ENCODE data around the gene PLXDC2. TPM values are rescaled to one million over a fixed set of nuclear protein-coding genes. Genes with fewer than 3 reads are reported as not detected.

PLXDC2 gene
- total RNA-seq, 4 donors from 2014 or later = 21.2 to 43.2 (median 32.7) TPM

DNA sequence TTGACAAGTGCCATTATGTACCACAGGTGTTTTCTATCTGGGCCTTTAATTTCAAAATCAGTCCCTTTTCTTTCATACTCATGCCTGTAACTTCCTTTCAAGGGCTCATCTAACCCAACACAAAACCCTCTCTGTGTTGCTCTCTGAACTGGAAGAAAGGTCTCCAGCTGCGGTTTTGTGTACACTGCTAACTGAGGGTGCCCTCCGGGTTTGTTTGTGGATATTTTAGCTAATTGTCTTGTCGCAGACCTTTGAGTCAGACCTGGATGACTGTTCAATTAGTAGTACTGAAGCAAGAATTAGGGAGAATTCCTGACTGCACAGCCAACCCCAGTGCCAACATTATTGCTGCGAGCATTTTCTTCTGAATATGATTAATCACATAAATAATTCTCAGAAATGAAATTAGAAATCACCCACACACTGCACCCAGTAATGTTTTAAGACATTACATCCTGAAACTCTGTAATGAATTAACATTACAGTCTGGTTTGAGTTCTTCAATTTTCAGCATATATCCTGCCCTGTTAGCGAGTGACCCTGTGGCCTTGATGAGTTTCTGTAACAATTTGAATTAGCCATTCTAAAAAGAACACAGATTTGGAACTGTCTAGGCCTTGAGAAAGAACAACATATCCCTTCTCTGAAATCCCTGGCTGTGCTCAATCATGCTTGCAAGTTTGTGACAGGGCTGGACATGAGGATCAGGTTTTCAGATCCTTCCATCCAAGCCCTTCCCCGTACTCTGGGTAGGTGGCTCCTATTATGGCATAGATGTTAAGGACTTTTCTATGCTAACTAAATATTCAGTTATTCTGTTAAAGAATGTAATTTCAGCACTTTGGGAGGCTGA is 460.1 kb downstream of the PLXDC2 start:
- H3K36me3 ChIP-seq = peaks cover 0 to 3% (median 0%) of the 10 kb centered on the region in 3 donors
- no peaks in the 10 kb centered on the region for H3K9me3 ChIP-seq
- H3K4me3 ChIP-seq = no peak overlapping the region
- H3K27ac ChIP-seq = no peak overlapping the region
- DNase-seq = no peak
- H3K4me1 ChIP-seq = no peaks in the 10 kb centered on the region
- no peaks in the 10 kb centered on the region for H3K27me3 ChIP-seq
- TF ChIP-seq, protein P1, sequence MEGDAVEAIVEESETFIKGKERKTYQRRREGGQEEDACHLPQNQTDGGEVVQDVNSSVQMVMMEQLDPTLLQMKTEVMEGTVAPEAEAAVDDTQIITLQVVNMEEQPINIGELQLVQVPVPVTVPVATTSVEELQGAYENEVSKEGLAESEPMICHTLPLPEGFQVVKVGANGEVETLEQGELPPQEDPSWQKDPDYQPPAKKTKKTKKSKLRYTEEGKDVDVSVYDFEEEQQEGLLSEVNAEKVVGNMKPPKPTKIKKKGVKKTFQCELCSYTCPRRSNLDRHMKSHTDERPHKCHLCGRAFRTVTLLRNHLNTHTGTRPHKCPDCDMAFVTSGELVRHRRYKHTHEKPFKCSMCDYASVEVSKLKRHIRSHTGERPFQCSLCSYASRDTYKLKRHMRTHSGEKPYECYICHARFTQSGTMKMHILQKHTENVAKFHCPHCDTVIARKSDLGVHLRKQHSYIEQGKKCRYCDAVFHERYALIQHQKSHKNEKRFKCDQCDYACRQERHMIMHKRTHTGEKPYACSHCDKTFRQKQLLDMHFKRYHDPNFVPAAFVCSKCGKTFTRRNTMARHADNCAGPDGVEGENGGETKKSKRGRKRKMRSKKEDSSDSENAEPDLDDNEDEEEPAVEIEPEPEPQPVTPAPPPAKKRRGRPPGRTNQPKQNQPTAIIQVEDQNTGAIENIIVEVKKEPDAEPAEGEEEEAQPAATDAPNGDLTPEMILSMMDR (IDR thresholded peaks at IDR 0.05) = no peak
- TF ChIP-seq POLR2A (IDR thresholded peaks at IDR 0.05) = no peak

DNA sequence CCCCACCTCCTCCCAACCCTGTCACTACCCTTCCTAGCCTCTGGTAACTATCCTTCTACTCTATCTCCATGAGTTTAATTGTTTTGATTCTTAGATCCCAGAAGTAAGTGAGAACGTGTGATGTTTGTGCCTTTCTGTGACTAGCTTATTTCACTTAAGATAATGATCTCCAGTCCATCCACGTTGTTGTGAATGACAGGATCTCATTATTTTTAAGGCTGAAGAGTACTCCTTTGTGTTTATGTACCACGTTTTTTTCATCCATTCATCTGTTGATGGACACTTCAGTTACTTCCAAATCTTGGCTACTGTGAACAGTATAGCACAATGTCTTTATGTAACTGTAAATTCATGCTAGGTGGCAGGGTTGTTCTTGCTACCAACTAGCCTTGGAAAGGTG is 461.6 kb downstream of the PLXDC2 start:
- H3K9me3 ChIP-seq = no peaks in the 10 kb centered on the region
- no peaks in the 10 kb centered on the region for H3K27me3 ChIP-seq
- TF ChIP-seq, protein P1 (IDR thresholded peaks at IDR 0.05) = no peak
- TF ChIP-seq POLR2A (IDR thresholded peaks at IDR 0.05) = no peak
- H3K36me3 ChIP-seq = peaks cover 0 to 3% (median 0%) of the 10 kb centered on the region in 3 donors
- no peak for DNase-seq
- no peak overlapping the region for H3K4me3 ChIP-seq
- no peaks in the 10 kb centered on the region for H3K4me1 ChIP-seq
- H3K27ac ChIP-seq = no peak overlapping the region

DNA sequence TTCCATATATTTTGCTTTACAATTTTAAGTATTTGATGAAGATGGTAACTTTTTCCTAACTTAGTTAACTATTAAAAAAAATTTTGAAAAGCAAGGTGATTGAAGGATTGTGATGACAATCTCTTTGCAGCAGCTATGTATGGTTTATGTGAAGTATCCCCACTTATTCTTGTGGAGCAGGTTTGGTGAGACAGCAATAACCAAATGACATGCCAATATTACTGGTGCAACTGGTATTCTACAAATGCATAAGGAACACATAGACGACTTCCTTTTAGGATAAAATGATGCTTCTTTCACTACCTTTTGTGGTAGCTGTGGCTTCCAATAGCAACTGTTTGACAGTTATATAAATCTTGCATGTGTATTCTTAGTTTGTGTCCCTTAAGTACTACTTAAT is 465.3 kb downstream of the PLXDC2 start:
- DNase-seq = no peak
- no peaks in the 10 kb centered on the region for H3K4me1 ChIP-seq
- H3K9me3 ChIP-seq = no peaks in the 10 kb centered on the region

DNA sequence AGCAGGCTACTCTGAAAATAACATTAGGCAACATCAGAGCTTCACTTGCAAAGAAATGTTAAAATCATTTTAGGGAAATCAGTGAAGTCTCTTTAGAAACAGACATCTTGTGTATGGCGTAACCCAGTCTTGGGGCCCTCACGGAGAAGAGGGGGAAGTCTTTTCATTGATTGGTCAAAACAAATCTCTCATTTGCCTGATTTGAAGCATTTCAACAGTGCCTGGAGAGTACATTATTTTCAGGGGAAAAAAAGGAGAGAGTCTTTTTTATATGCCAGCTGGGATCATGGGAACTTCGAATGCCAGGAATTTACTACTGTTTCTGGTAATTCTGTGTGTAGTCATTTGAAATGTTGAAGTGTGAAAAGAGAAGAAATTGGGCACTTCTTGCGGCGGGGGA is 471.4 kb downstream of the PLXDC2 start:
- Histone ChIP-seq H3K4me1 (no peaks in the 10 kb centered on the region), H3K36me3 (no peaks in the 10 kb centered on the region), H3K27ac (no peak overlapping the region), H3K9me3 (no peaks in the 10 kb centered on the region), H3K4me3 (no peak overlapping the region), H3K27me3 (no peaks in the 10 kb centered on the region)
- DNase-seq = no peak
- no peak for TF ChIP-seq POLR2A (IDR thresholded peaks at IDR 0.05)
- TF ChIP-seq, protein P1 (IDR thresholded peaks at IDR 0.05) = no peak

More for the DNA sequence above, 465.3 kb downstream of the PLXDC2 start:
- H3K27me3 ChIP-seq = no peaks in the 10 kb centered on the region
- TF ChIP-seq, protein P1 (IDR thresholded peaks at IDR 0.05) = no peak
- TF ChIP-seq POLR2A (IDR thresholded peaks at IDR 0.05) = no peak
- H3K4me3 ChIP-seq = no peak overlapping the region
- peaks cover 0 to 3% (median 0%) of the 10 kb centered on the region in 3 donors for H3K36me3 ChIP-seq
- no peak overlapping the region for H3K27ac ChIP-seq

DNA sequence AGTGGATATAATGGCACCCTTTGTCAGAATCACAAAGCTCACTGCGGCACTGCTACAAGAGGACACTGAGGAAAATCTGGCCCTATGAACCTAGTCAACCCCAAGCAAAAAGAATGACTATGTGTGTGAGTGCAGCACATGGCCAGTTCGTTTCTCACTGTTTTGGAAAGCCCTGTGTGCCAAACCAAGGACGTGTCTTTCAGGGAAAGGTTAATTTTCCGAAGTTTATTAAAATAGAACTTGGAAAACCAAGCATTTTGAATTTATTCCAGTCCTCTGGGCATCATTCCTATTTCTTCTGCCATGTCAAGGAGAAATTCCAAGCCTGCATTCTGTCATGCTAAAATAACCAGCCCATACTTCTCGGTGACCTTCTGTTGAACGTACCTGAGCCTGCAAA is 471.8 kb downstream of the PLXDC2 start:
- Histone ChIP-seq H3K4me3 (no peak overlapping the region), H3K36me3 (no peaks in the 10 kb centered on the region), H3K4me1 (no peaks in the 10 kb centered on the region), H3K27ac (no peak overlapping the region), H3K9me3 (no peaks in the 10 kb centered on the region), H3K27me3 (no peaks in the 10 kb centered on the region)
- no peak for TF ChIP-seq POLR2A (IDR thresholded peaks at IDR 0.05)
- TF ChIP-seq, protein P1 (IDR thresholded peaks at IDR 0.05) = no peak
- DNase-seq = no peak

Measured in Peyer's patch (tissue), 4 donors.